Testis (tissue), 2 donors: ENCODE data around the gene TTC22.

Source experiments
- POLR2A ChIP-seq: fragments of 450-650 bp; IDR thresholded peaks from one replicate; pipeline ENCODE4 v1.6.1; 2017; ENCODE audit warnings: antibody characterized with exemption, mild to moderate bottlenecking, moderate library complexity
- TF ChIP-seq, protein P1 (sequence below), 3 experiments: fragments of 450-650 bp in 2 of 3; fragments of 200-600 bp in 1 of 3; sonication (generic) in 1 of 3; IDR thresholded peaks; one replicate each; pipeline ENCODE4 v1.5.1; 2016 to 2019; ENCODE audit warnings: antibody characterized with exemption in 3 of 3, mild to moderate bottlenecking in 2 of 3, moderate library complexity in 1 of 3

DNA sequence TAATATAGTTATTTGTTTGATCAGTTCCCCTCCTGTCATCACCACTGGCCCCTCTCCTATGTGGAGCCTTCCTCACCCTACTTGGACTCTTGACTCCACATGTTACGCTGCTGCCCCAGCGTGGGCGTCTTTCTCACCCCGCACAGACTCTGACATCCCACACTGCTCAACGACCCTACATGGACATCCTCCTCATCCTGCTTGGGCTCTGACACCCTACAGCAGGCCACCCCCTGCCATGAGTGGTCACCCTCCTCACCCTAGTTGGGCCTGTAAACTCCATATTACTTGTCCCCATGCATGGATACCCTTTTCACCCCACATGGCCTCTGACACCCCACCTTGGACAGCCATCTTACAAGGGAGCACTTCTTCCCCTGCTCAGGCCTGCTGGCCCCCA is 64.4 kb downstream of the TTC22 start:
- TF ChIP-seq, protein P1, sequence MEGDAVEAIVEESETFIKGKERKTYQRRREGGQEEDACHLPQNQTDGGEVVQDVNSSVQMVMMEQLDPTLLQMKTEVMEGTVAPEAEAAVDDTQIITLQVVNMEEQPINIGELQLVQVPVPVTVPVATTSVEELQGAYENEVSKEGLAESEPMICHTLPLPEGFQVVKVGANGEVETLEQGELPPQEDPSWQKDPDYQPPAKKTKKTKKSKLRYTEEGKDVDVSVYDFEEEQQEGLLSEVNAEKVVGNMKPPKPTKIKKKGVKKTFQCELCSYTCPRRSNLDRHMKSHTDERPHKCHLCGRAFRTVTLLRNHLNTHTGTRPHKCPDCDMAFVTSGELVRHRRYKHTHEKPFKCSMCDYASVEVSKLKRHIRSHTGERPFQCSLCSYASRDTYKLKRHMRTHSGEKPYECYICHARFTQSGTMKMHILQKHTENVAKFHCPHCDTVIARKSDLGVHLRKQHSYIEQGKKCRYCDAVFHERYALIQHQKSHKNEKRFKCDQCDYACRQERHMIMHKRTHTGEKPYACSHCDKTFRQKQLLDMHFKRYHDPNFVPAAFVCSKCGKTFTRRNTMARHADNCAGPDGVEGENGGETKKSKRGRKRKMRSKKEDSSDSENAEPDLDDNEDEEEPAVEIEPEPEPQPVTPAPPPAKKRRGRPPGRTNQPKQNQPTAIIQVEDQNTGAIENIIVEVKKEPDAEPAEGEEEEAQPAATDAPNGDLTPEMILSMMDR (IDR thresholded peaks at IDR 0.05) = no peak
- no peak for TF ChIP-seq POLR2A
